SK-N-SH (cell line): ENCODE measurements around the gene DIAPH2. TPM values are rescaled to one million over a fixed set of nuclear protein-coding genes. Genes with fewer than 3 reads are reported as not detected.

ENCODE experiments used
- CTCF ChIA-PET: fragments of 300-600, 350-600 bp; formaldehyde crosslinking; extraction: SDS; loops from one replicate; lab custom pipeline; 2021; lab: Yijun Ruan, JAX
- POLR2A ChIA-PET: fragments of 350-600 bp; sonication (Branson Sonifier 250); formaldehyde crosslinking; extraction: SDS; loops from one replicate; lab custom pipeline; 2020; ENCODE audit warnings: antibody characterized with exemption, inconsistent platforms; lab: Yijun Ruan, JAX
- DNase-seq: peaks from one replicate; pipeline ENCODE4 v3.0.0; 2012
- H2AFZ ChIP-seq: fragments of 200-600 bp; sonication (generic); 2 replicates; pipeline ENCODE4 v1.8.1; 2016; ENCODE audit warnings: antibody characterized with exemption, mild to moderate bottlenecking, low read depth
- H3F3A ChIP-seq: fragments of 200-600 bp; sonication (generic); replicated peaks from 2 replicates; pipeline ENCODE3; 2016; ENCODE audit warnings: antibody characterized with exemption, mild to moderate bottlenecking; ENCODE audit not compliant: insufficient read depth
- H3K27ac ChIP-seq, 2 experiments: fragments of 200-500 bp in 1 of 2; fragments of 200-600 bp in 1 of 2; sonication (Bioruptor generic) in 1 of 2; sonication (generic), shearing (Covaris generic) in 1 of 2; 2 replicates each; pipeline versions ENCODE4 v1.5.1 to v1.6.1; 2014 to 2016; ENCODE audit warnings: low read depth in 2 of 2, inconsistent platforms in 1 of 2, low read length in 1 of 2, mild to moderate bottlenecking in 1 of 2, mixed read lengths in 1 of 2
- H3K27me3 ChIP-seq: fragments of 200-600 bp; sonication (generic), shearing (Covaris generic); 2 replicates; pipeline ENCODE4 v1.6.1; 2016; ENCODE audit warnings: mixed run types; ENCODE audit not compliant: insufficient read depth
- H3K36me3 ChIP-seq, 2 experiments: fragments of 200-500 bp in 1 of 2; fragments of 200-600 bp in 1 of 2; sonication (Bioruptor generic) in 1 of 2; sonication (generic) in 1 of 2; replicated peaks in 1 of 2; 2 replicates each; pipeline versions ENCODE3 to v1.5.1; 2014 to 2016; ENCODE audit warnings: low read length in 1 of 2, mild to moderate bottlenecking in 1 of 2; ENCODE audit not compliant: insufficient read depth in 2 of 2, control insufficient read depth in 1 of 2
- H3K4me1 ChIP-seq, 2 experiments: fragments of 200-500 bp in 1 of 2; fragments of 200-600 bp in 1 of 2; sonication (Bioruptor generic) in 1 of 2; sonication (generic), shearing (Covaris generic) in 1 of 2; 2 replicates each; pipeline versions ENCODE4 v1.5.1 to v1.6.1; 2014 to 2016; ENCODE audit warnings: low read depth in 1 of 2, low read length in 1 of 2, mixed run types in 1 of 2; ENCODE audit not compliant: insufficient read depth in 2 of 2, control insufficient read depth in 1 of 2
- H3K4me2 ChIP-seq: fragments of 200-600 bp; sonication (generic), shearing (Covaris generic); 2 replicates; pipeline ENCODE4 v1.6.1; 2017; ENCODE audit warnings: mixed run types
- H3K4me3 ChIP-seq, 2 experiments: fragments of 200-500 bp in 1 of 2; fragments of 200-600 bp in 1 of 2; sonication (Bioruptor generic) in 1 of 2; sonication (generic), shearing (Covaris generic) in 1 of 2; 2 replicates each; pipeline versions ENCODE4 v1.5.1 to v1.8.1; 2014 to 2016; ENCODE audit warnings: low read depth in 2 of 2, inconsistent platforms in 1 of 2, low read length in 1 of 2, mild to moderate bottlenecking in 1 of 2, mixed read lengths in 1 of 2, moderate library complexity in 1 of 2
- H3K79me2 ChIP-seq: fragments of 200-600 bp; sonication (generic); 2 replicates; pipeline ENCODE4 v1.8.1; 2017; ENCODE audit warnings: mild to moderate bottlenecking; ENCODE audit not compliant: insufficient read depth
- H3K9ac ChIP-seq: fragments of 200-600 bp; sonication (generic); 2 replicates; pipeline ENCODE4 v1.6.1; 2017; ENCODE audit warnings: mixed run types
- H3K9me2 ChIP-seq: fragments of 200-600 bp; sonication (generic); 2 replicates; pipeline ENCODE4 v1.6.1; 2017; ENCODE audit warnings: mixed run types
- H3K9me3 ChIP-seq: fragments of 200-600 bp; sonication (generic); 2 replicates; pipeline ENCODE4 v1.6.1; 2017; ENCODE audit warnings: mixed run types, mild to moderate bottlenecking, moderate library complexity
- H4K20me1 ChIP-seq: fragments of 200-600 bp; sonication (generic); 2 replicates; pipeline ENCODE4 v1.6.1; 2017; ENCODE audit warnings: mild to moderate bottlenecking, mixed run types; ENCODE audit not compliant: insufficient read depth
- CHD2 ChIP-seq: fragments of 150-350 bp; IDR thresholded peaks from 2 replicates; pipeline ENCODE4 v1.6.1; 2018; ENCODE audit warnings: low read length; ENCODE audit not compliant: partially characterized antibody
- ELF1 ChIP-seq: IDR thresholded peaks from 2 replicates; pipeline ENCODE4 v1.4.0; 2012
- EP300 ChIP-seq, 2 experiments: IDR thresholded peaks; 2 replicates each; pipeline versions ENCODE4 v1.4.0 to v1.6.1; 2012; ENCODE audit warnings: borderline replicate concordance in 1 of 2, low read depth in 1 of 2, low read length in 1 of 2
- EZH2phosphoT487 ChIP-seq: fragments of 200-600 bp; sonication (generic); IDR thresholded peaks from 2 replicates; pipeline ENCODE4 v1.6.1; 2017; ENCODE audit warnings: low read depth, mixed run types, mild to moderate bottlenecking, antibody characterized with exemption, moderate library complexity, borderline replicate concordance
- FOSL2 ChIP-seq: IDR thresholded peaks from 2 replicates; pipeline ENCODE4 v1.4.0; 2012; ENCODE audit warnings: low read depth, mild to moderate bottlenecking, moderate library complexity, borderline replicate concordance
- MEF2A ChIP-seq: IDR thresholded peaks from 2 replicates; pipeline ENCODE4 v1.4.0; 2012; ENCODE audit warnings: low read depth, borderline replicate concordance
- NRF1 ChIP-seq: IDR thresholded peaks from 2 replicates; pipeline ENCODE4 v1.6.1; 2012; ENCODE audit warnings: low read depth, mild to moderate bottlenecking, low read length
- POLR2AphosphoS5 ChIP-seq: IDR thresholded peaks from 2 replicates; pipeline ENCODE4 v1.6.1; 2012; ENCODE audit warnings: low read depth, low read length
- RCOR1 ChIP-seq: fragments of 150-350 bp; IDR thresholded peaks from 2 replicates; pipeline ENCODE4 v1.6.1; 2017; ENCODE audit warnings: antibody characterized with exemption, low read length
- REST ChIP-seq: IDR thresholded peaks from 2 replicates; pipeline ENCODE4 v1.6.1; 2012; ENCODE audit warnings: mild to moderate bottlenecking, low read depth, low read length, moderate library complexity
- RFX5 ChIP-seq: IDR thresholded peaks from 2 replicates; pipeline ENCODE4 v1.6.1; 2012; ENCODE audit warnings: mild to moderate bottlenecking, improper control_type of control experiment, low read length
- RXRA ChIP-seq: IDR thresholded peaks from 2 replicates; pipeline ENCODE4 v1.4.0; 2012; ENCODE audit warnings: low read depth, mild to moderate bottlenecking, borderline replicate concordance
- SIN3A ChIP-seq: IDR thresholded peaks from 2 replicates; pipeline ENCODE4 v1.6.1; 2012; ENCODE audit warnings: low read depth, mild to moderate bottlenecking, low read length, moderate library complexity, borderline replicate concordance
- SMC3 ChIP-seq: IDR thresholded peaks from 2 replicates; pipeline ENCODE4 v1.6.1; 2012; ENCODE audit warnings: low read depth, low read length, improper control_type of control experiment
- TAF1 ChIP-seq: IDR thresholded peaks from 2 replicates; pipeline ENCODE4 v1.6.1; 2012; ENCODE audit warnings: low read depth, mild to moderate bottlenecking, low read length, moderate library complexity, borderline replicate concordance
- TCF12 ChIP-seq: IDR thresholded peaks from 2 replicates; pipeline ENCODE4 v1.4.0; 2012
- USF1 ChIP-seq: IDR thresholded peaks from 2 replicates; pipeline ENCODE4 v1.4.0; 2012; ENCODE audit warnings: low read depth, borderline replicate concordance
- USF2 ChIP-seq: fragments of 150-350 bp; IDR thresholded peaks from 2 replicates; pipeline ENCODE4 v1.6.1; 2017; ENCODE audit warnings: antibody characterized with exemption, low read length, low read depth, borderline replicate concordance
- WGBS: methylation state at CpG from one replicate; pipeline ENCODE4 v1.1.6; 2017; ENCODE audit warnings: low lambda C conversion rate; 5-methylcytosine and 5-hydroxymethylcytosine counted together
- polyA plus RNA-seq, 3 experiments: library from polyadenylated mRNA; depleted of rRNA; stranded (reverse); fragments of >200 nt; gene quantifications; 2 replicates each; pipeline ENCODE4 v1.2.3, GENCODE V29; 2012
- TF ChIP-seq, protein P1 (sequence below): fragments of 150-350 bp; IDR thresholded peaks from 2 replicates; pipeline ENCODE4 v1.6.1; 2016; ENCODE audit warnings: mild to moderate bottlenecking, low read depth, low read length
- TF ChIP-seq, protein P2 (sequence below): IDR thresholded peaks from 2 replicates; pipeline ENCODE4 v1.4.0; 2012; ENCODE audit warnings: low read depth

Gene DIAPH2
- polyA plus RNA-seq, 1 of the 3 experiments (the other 2 are of a cell fraction): 1.1 TPM

DNA sequence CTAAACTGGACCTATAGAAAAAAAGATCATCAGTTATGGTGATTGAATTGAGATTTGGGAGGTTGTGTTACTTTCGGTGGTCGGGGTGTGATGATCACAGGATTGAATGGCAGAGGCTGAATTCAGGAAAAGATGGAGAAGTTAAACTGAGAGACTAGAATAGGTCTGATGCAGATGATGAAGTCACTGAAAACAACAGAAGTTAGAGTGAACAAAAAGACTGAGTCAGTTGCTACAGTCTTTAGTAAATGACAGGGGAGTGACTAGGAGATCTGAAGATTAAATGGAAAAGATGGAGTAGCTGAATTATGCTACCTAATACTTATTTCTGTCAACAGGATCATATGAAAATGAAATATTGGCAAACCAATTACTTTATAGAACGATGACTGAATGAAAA lies 362.2 kb downstream of the DIAPH2 start:
- POLR2A ChIA-PET: no interaction called here

More for the DNA sequence above, 362.2 kb downstream of the DIAPH2 start:
- Histone ChIP-seq H2AFZ (no peak overlapping the region), H3K79me2 (no peaks in the 10 kb centered on the region), H3K9ac (no peak overlapping the region), H4K20me1 (no peaks in the 10 kb centered on the region), H3K9me3 (no peaks in the 10 kb centered on the region), H3K4me3 (no peak overlapping the region), H3K27ac (no peak overlapping the region), H3K27me3 (no peaks in the 10 kb centered on the region), H3K4me2 (no peak overlapping the region), H3K4me1 (no peaks in the 10 kb centered on the region), H3K9me2 (no peaks in the 10 kb centered on the region), H3F3A (no peaks in the 10 kb centered on the region), H3K36me3 (no peaks in the 10 kb centered on the region)
- 38% methylated on average over 3 of the region's 3 CpGs for WGBS
- DNase-seq: no peak
- CTCF ChIA-PET: no interaction called here
- TF ChIP-seq SMC3: no peak
- no peak for TF ChIP-seq TCF12
- no peak for TF ChIP-seq RCOR1
- TF ChIP-seq, protein P1, sequence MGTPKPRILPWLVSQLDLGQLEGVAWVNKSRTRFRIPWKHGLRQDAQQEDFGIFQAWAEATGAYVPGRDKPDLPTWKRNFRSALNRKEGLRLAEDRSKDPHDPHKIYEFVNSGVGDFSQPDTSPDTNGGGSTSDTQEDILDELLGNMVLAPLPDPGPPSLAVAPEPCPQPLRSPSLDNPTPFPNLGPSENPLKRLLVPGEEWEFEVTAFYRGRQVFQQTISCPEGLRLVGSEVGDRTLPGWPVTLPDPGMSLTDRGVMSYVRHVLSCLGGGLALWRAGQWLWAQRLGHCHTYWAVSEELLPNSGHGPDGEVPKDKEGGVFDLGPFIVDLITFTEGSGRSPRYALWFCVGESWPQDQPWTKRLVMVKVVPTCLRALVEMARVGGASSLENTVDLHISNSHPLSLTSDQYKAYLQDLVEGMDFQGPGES: no peak
- TF ChIP-seq RFX5: no peak
- TF ChIP-seq FOSL2: no peak
- TF ChIP-seq NRF1: no peak
- TF ChIP-seq ELF1: no peak
- no peak for TF ChIP-seq TAF1
- no peak for TF ChIP-seq USF1
- no peak for TF ChIP-seq MEF2A
- no peak for TF ChIP-seq USF2
- no peak for TF ChIP-seq REST
- TF ChIP-seq EP300 (IDR thresholded peaks at IDR 0.05; ENCODE audit: borderline replicate concordance in 1 of 2, low read depth in 1 of 2, low read length in 1 of 2): no peak
- no peak for TF ChIP-seq CHD2
- TF ChIP-seq EZH2phosphoT487: no peak
- TF ChIP-seq POLR2AphosphoS5: no peak
- TF ChIP-seq, protein P2, sequence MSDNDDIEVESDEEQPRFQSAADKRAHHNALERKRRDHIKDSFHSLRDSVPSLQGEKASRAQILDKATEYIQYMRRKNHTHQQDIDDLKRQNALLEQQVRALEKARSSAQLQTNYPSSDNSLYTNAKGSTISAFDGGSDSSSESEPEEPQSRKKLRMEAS: no peak
- TF ChIP-seq RXRA: no peak
- no peak for TF ChIP-seq SIN3A
